Activated B cell treated with CpG ODN at 0.5 μM for 24 hours (primary cell): ENCODE data around the gene SIRT6. TPM values are rescaled to one million over a fixed set of nuclear protein-coding genes. Genes with fewer than 3 reads are reported as not detected.
A peak's percentile ranks its signal among the peaks of the same experiment; 100 is the strongest.

Source experiments
- ATAC-seq: fragments of 200-7000 bp; cut with Tn5 transposase; one replicate; pipeline ENCODE4 v1.10.0; 2021; ENCODE audit warnings: low read depth, mild to moderate bottlenecking, moderate library complexity
- CTCF ChIA-PET: fragments of 350-600 bp; sonication (Branson Sonifier 250); formaldehyde crosslinking; loops from one replicate; lab custom pipeline; 2021; ENCODE audit warnings: antibody characterized with exemption; lab: Charles Lee
- POLR2A ChIA-PET: fragments of 350-600 bp; sonication (Branson Sonifier 250); formaldehyde crosslinking; loops from one replicate; lab custom pipeline; 2021; ENCODE audit warnings: antibody characterized with exemption; lab: Charles Lee
- DNase-seq: peaks from one replicate; pipeline ENCODE4 v3.0.0; 2022
- H3K27ac Mint-ChIP-seq: one replicate; pipeline ENCODE4 v1.8.0; 2020; ENCODE audit warnings: mixed read lengths
- H3K27me3 Mint-ChIP-seq: one replicate; pipeline ENCODE4 v1.8.0; 2021; ENCODE audit warnings: mixed read lengths
- H3K36me3 Mint-ChIP-seq: one replicate; pipeline ENCODE4 v1.8.0; 2021; ENCODE audit warnings: low read depth, mixed read lengths
- H3K4me1 Mint-ChIP-seq: one replicate; pipeline ENCODE4 v1.8.0; 2021; ENCODE audit warnings: mixed read lengths
- H3K4me3 Mint-ChIP-seq: one replicate; pipeline ENCODE4 v1.8.0; 2020; ENCODE audit warnings: mild to moderate bottlenecking, mixed read lengths
- H3K9me3 Mint-ChIP-seq: one replicate; pipeline ENCODE4 v1.8.0; 2020; ENCODE audit warnings: mixed read lengths
- CTCF ChIP-seq: fragments of 200-600 bp; IDR thresholded peaks from one replicate; pipeline ENCODE4 v1.8.0; 2022; ENCODE audit warnings: antibody characterized with exemption, mild to moderate bottlenecking
- intact Hi-C: fragments of 100-400 bp; cut with micrococcal nuclease; formaldehyde crosslinking; loops from one replicate; pipeline ENCODE4 v1.15.1; 2024
- total RNA-seq: library from RNA; stranded (reverse); gene quantifications from 2 replicates; pipeline ENCODE4 v1.2.3, GENCODE V29; 2022

Gene SIRT6
- total RNA-seq, 1 donor from 2014 or later, result 34.1 TPM

- peaks cover 2% of the 10 kb centered on the region for H3K27me3 Mint-ChIP-seq
- intact Hi-C loops, result loop anchor here (10.0 kb wide), 1 partner anchor 504 kb away; the partner anchor contains the start of genes PIP5K1C and TJP3
- TF ChIP-seq CTCF, result no peak
- ATAC-seq, result no peak
- no peak overlapping the region for H3K27ac Mint-ChIP-seq
- no peaks in the 10 kb centered on the region for H3K9me3 Mint-ChIP-seq
- CTCF ChIA-PET, result interaction anchor here (1.4 to 1.7 kb wide), 2 partner anchors 21 to 223 kb away, joined by 3 to 5 read pairs; partner anchors contain the start of genes EBI3 and EEF2
- H3K36me3 Mint-ChIP-seq, result no peaks in the 10 kb centered on the region
- POLR2A ChIA-PET, result no interaction called here
- H3K4me1 Mint-ChIP-seq, result peaks cover 3% of the 10 kb centered on the region
- no peak overlapping the region for H3K4me3 Mint-ChIP-seq
- DNase-seq, result no peak
Observed at GRCh38 chr19:4208385-4209094, 26.2 kb upstream of the SIRT6 start.

GRCh38 chr19:4206818-4207484 is 24.6 kb upstream of the SIRT6 start:
- Mint-ChIP-seq H3K4me1 (peaks cover 5% of the 10 kb centered on the region), H3K9me3 (no peaks in the 10 kb centered on the region), H3K27me3 (peaks cover 2% of the 10 kb centered on the region), H3K36me3 (no peaks in the 10 kb centered on the region), H3K27ac (no peak overlapping the region), H3K4me3 (no peak overlapping the region)
- ATAC-seq (no peak), DNase-seq (no peak)
- intact Hi-C loops, result loop anchor here (10.0 kb wide), 1 partner anchor 502 kb away; the partner anchor contains the start of genes PIP5K1C and TJP3
- CTCF ChIA-PET, result interaction anchor here (0.7 to 1.7 kb wide), 3 partner anchors 23 to 221 kb away, joined by 3 to 5 read pairs (median 3); partner anchors contain the start of genes EBI3 and EEF2
- POLR2A ChIA-PET, result interaction anchor here (0.6 kb wide), 1 partner anchor 100 kb away, joined by 4 read pairs; no protein-coding TSS in a partner anchor
- no peak for TF ChIP-seq CTCF

GRCh38 chr19:4201798-4202197 is 19.4 kb upstream of the SIRT6 start:
- Mint-ChIP-seq H3K36me3 (no peaks in the 10 kb centered on the region), H3K4me1 (peaks cover 16% of the 10 kb centered on the region), H3K4me3 (no peak overlapping the region), H3K27me3 (peaks cover 22% of the 10 kb centered on the region), H3K9me3 (no peaks in the 10 kb centered on the region), H3K27ac (no peak overlapping the region)
- intact Hi-C loops, result loop anchor here (5.0 to 10.0 kb wide), 2 partner anchors 497 to 534 kb away; partner anchors contain the start of genes PIP5K1C and TJP3
- no peak for TF ChIP-seq CTCF
- ChIA-PET POLR2A (interaction anchor here (0.6 kb wide), 1 partner anchor 10 kb away, joined by 5 read pairs; no protein-coding TSS in a partner anchor), CTCF (interaction anchor here (0.8 to 1.9 kb wide), 5 partner anchors 15 to 350 kb away, joined by 3 to 6 read pairs (median 3); no protein-coding TSS in a partner anchor)
- ATAC-seq (no peak), DNase-seq (no peak)

GRCh38 chr19:4200940-4201542 is 18.7 kb upstream of the SIRT6 start:
- ATAC-seq, result no peak
- TF ChIP-seq CTCF, result no peak
- no peak overlapping the region for H3K4me3 Mint-ChIP-seq
- H3K27ac Mint-ChIP-seq, result peak overlapping the region; percentile 47
- DNase-seq, result no peak
- intact Hi-C loops, result loop anchor here (5.0 to 10.0 kb wide), 2 partner anchors 496 to 534 kb away; partner anchors contain the start of genes PIP5K1C and TJP3
- H3K4me1 Mint-ChIP-seq, result peaks cover 16% of the 10 kb centered on the region
- H3K9me3 Mint-ChIP-seq, result no peaks in the 10 kb centered on the region
- POLR2A ChIA-PET, result interaction anchor here (0.6 kb wide), 1 partner anchor 9 kb away, joined by 5 read pairs; no protein-coding TSS in a partner anchor
- CTCF ChIA-PET, result interaction anchor here (1.4 to 1.9 kb wide), 3 partner anchors 15 to 349 kb away, joined by 3 to 6 read pairs (median 4); no protein-coding TSS in a partner anchor
- H3K36me3 Mint-ChIP-seq, result no peaks in the 10 kb centered on the region
- peaks cover 25% of the 10 kb centered on the region for H3K27me3 Mint-ChIP-seq
